Osteoblast (primary cell): ENCODE data around the gene SMARCA4. TPM values are rescaled to one million over a fixed set of nuclear protein-coding genes. Genes with fewer than 3 reads are reported as not detected.
A peak's percentile ranks its signal among the peaks of the same experiment; 100 is the strongest.

Source experiments
- DNase-seq: peaks from one replicate; pipeline ENCODE4 v3.0.0; 2011; ENCODE audit warnings: low spot score, mixed read lengths; ENCODE audit not compliant: insufficient read length; ENCODE audit errors: missing footprints
- H2AFZ ChIP-seq: 2 replicates; pipeline ENCODE4 v1.6.0; 2011; ENCODE audit warnings: mild to moderate bottlenecking, low read length
- H3K27ac ChIP-seq: 2 replicates; pipeline ENCODE4 v1.5.1; 2011; ENCODE audit warnings: mild to moderate bottlenecking, low read depth, low read length, moderate library complexity
- H3K27me3 ChIP-seq: 2 replicates; pipeline ENCODE4 v1.6.0; 2012; ENCODE audit warnings: mild to moderate bottlenecking, control low read depth, inconsistent platforms, low read length, moderate library complexity; ENCODE audit not compliant: insufficient read depth
- H3K36me3 ChIP-seq: 2 replicates; pipeline ENCODE4 v1.5.1; 2011; ENCODE audit warnings: mild to moderate bottlenecking, low read length, control low read depth, moderate library complexity; ENCODE audit not compliant: insufficient read depth
- H3K4me1 ChIP-seq: 2 replicates; pipeline ENCODE4 v1.5.1; 2011; ENCODE audit warnings: mild to moderate bottlenecking, low read length, control low read depth, moderate library complexity; ENCODE audit not compliant: insufficient read depth
- H3K4me2 ChIP-seq: 2 replicates; pipeline ENCODE4 v1.6.0; 2011; ENCODE audit warnings: mild to moderate bottlenecking, low read length; ENCODE audit not compliant: insufficient read depth
- H3K4me3 ChIP-seq: fragments of 200-600 bp; sonication (generic); 3 replicates; pipeline ENCODE4 v1.5.1; 2012; ENCODE audit warnings: mild to moderate bottlenecking, low read length, inconsistent platforms; ENCODE audit not compliant: insufficient read depth
- H3K79me2 ChIP-seq: 2 replicates; pipeline ENCODE4 v1.6.0; 2012; ENCODE audit warnings: mild to moderate bottlenecking, low read length, control low read depth, inconsistent platforms; ENCODE audit not compliant: insufficient read depth
- H3K9me3 ChIP-seq: 2 replicates; pipeline ENCODE4 v1.5.1; 2011; ENCODE audit warnings: low read depth, low read length, control low read depth
- H4K20me1 ChIP-seq: 2 replicates; pipeline ENCODE4 v1.6.0; 2012; ENCODE audit warnings: mild to moderate bottlenecking, low read length, control low read depth; ENCODE audit not compliant: insufficient read depth
- CTCF ChIP-seq: IDR thresholded peaks from 2 replicates; pipeline ENCODE4 v1.5.1; 2011; ENCODE audit warnings: mild to moderate bottlenecking, low read depth, low read length, moderate library complexity; ENCODE audit errors: extremely low read depth
- total RNA-seq: library from RNA; depleted of rRNA; stranded (reverse); fragments of >200 nt; gene quantifications from 2 replicates; pipeline ENCODE4 v1.2.3, GENCODE V29; 2012

SMARCA4 gene
- total RNA-seq, 1 donor: 52.8 TPM

DNA sequence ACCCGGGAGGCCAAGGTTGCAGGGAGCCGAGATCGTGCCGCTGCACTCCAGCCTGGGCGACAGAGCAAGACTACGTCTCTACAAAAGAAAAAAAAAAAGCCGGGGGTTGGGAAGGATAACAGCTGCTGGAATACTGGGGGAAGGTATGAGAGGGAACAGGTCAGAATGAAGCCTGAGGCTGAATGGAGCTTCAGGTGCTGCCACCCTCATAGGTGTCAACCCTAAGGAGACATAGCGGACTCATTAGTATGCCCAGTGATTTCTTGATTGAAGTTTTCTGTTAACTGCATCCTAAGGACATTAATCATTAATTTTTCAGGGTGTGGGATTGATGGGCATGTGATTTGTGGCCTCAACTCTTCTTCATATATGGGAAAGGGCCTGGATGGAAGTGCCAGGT is 6.0 kb downstream of the SMARCA4 start:
- peaks cover 97% of the 10 kb centered on the region for H3K79me2 ChIP-seq
- TF ChIP-seq CTCF: no peak
- H3K4me2 ChIP-seq: no peak overlapping the region
- no peak for DNase-seq
- no peaks in the 10 kb centered on the region for H3K9me3 ChIP-seq
- H3K27me3 ChIP-seq: no peaks in the 10 kb centered on the region
- H3K36me3 ChIP-seq: no peaks in the 10 kb centered on the region
- no peak overlapping the region for H3K27ac ChIP-seq
- H3K4me3 ChIP-seq: no peak overlapping the region
- peaks cover 3% of the 10 kb centered on the region for H3K4me1 ChIP-seq
- H4K20me1 ChIP-seq: peaks cover 64% of the 10 kb centered on the region
- no peak overlapping the region for H2AFZ ChIP-seq

DNA sequence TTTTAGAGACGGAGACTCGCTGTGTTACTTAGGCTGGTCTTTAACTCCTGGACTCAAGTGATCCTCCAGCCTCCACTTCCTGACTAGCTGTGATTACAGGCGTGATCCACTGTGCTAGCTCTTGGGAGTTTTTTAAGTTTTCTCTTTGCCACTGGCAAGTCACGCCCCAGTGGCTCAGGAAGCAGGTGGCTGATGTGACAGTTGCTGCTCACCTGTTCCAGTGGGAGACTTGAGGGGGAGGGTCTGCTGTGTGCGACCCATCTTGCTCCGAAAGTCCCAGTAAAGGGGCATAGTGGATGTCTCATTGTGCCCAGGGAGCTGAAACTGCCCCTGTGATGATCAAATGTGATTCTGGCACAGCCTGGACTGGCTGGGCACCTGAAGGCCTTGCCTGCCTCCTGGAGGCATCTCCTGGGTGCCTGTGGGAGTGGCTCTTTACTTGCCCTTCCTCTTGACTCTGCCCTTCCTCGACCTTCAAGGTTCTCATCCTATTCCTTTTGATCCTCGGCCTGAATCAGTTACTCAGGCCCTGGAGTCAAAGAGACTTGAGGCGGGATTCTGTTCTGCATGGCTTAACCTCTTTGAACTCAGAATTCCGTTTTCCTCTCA is 7.8 kb downstream of the SMARCA4 start:
- Histone ChIP-seq H3K4me3 (no peak overlapping the region), H3K9me3 (no peaks in the 10 kb centered on the region), H2AFZ (no peak overlapping the region), H4K20me1 (peaks cover 54% of the 10 kb centered on the region), H3K36me3 (no peaks in the 10 kb centered on the region), H3K27ac (no peak overlapping the region), H3K27me3 (no peaks in the 10 kb centered on the region), H3K79me2 (peaks cover 95% of the 10 kb centered on the region), H3K4me2 (no peak overlapping the region), H3K4me1 (no peaks in the 10 kb centered on the region)
- peak; percentile 66 for DNase-seq
- TF ChIP-seq CTCF: no peak

DNA sequence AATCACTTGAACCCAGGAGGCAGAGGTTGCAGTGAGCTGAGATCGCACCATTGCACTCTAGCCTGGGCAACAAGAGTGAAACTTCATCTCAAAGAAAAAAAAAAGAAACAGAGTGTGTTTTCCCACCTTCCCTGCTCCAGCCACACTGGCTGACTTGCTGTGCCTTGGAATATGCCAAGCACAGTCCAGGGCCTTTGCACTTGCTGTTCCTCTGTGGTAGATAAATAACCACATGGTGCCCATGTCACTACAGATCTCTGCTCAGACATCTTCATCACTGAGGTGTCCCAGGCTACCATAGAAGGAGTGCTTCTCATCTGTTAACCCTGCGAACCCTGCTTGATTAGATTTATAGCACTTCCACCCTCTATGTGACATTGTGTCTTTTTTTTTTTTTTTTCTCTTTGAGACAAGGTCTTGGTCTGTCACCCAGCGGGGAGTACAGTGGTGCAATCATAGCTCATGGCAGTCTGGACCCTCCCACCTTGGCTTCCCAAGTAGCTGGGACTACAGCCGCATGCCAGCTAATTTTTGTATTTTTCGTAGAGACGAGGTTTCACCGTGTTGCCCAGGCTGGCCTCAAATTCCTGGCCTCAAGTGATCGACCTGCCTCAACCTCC is 10.4 kb downstream of the SMARCA4 start:
- peaks cover 47% of the 10 kb centered on the region for H4K20me1 ChIP-seq
- no peak for TF ChIP-seq CTCF
- no peaks in the 10 kb centered on the region for H3K9me3 ChIP-seq
- H3K4me1 ChIP-seq: peaks cover 10% of the 10 kb centered on the region
- H2AFZ ChIP-seq: no peak overlapping the region
- peaks cover 94% of the 10 kb centered on the region for H3K79me2 ChIP-seq
- H3K36me3 ChIP-seq: no peaks in the 10 kb centered on the region
- DNase-seq: peak; percentile 32
- H3K27me3 ChIP-seq: no peaks in the 10 kb centered on the region
- no peak overlapping the region for H3K4me2 ChIP-seq
- H3K27ac ChIP-seq: no peak overlapping the region
- no peak overlapping the region for H3K4me3 ChIP-seq

DNA sequence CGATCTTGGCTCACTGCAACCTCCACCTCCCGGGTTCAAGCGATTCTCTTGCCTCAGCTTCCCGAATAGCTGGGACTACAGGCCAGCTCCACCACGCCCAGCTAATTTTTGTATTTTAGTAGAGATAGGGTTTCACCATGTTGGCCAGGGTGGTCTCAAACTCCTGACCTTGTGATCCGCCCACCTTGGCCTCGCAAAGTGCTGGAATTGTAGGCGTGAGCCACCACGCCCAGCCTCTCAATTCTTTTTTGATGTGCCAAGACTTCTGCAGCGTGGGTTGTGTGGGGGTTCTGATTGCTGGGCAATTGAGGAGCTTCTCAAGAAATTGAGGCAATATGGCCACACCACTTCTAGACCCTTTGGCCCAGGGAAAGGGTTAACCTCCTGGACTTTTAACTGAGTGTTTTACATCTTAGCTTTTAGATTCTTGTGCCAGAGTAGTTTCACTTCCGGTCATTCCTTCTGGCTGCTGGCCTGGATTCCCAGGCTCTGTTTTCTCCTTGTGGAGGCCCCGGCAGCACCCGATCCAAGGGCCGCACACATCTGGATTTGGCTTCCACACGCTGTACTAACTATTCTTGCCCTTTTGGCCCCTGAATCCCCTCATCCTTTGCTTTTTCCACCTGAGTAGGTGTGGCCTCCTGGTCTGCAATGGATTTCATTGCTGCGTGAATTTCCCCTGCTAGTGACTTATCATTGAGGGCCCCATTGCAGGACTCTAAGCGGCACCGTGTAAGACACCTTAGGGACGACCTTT is 14.7 kb downstream of the SMARCA4 start:
- Histone ChIP-seq H3K27me3 (no peaks in the 10 kb centered on the region), H3K4me2 (peak overlapping the region; percentile 68), H3K4me3 (peak overlapping the region; percentile 24), H3K4me1 (peaks cover 16% of the 10 kb centered on the region), H3K36me3 (no peaks in the 10 kb centered on the region), H3K27ac (peak overlapping the region; percentile 7), H4K20me1 (peaks cover 56% of the 10 kb centered on the region), H3K9me3 (no peaks in the 10 kb centered on the region), H3K79me2 (peaks cover 94% of the 10 kb centered on the region), H2AFZ (peak overlapping the region; percentile 76)
- no peak for TF ChIP-seq CTCF
- DNase-seq: peak; percentile 96
